Gastrocnemius medialis (tissue), 4 donors: ENCODE results near the gene SLX9. TPM values are rescaled to one million over a fixed set of nuclear protein-coding genes. Genes with fewer than 3 reads are reported as not detected.

Experiments
- ATAC-seq, 2 donors: fragments of 150-250 bp; one replicate each; pipeline ENCODE4 v1.9.1; 2016
- DNase-seq, 2 donors: peaks; one replicate each; pipeline ENCODE4 v3.0.0-alpha.2; 2019
- H3K27ac ChIP-seq, 4 donors: fragments of 200-600 bp; sonication (generic); 1 replicate in 1 of 4; 2 replicates in 3 of 4; pipeline ENCODE4 v1.5.1; 2016 to 2018; ENCODE audit warnings: mild to moderate bottlenecking in 2 of 4, moderate library complexity in 1 of 4
- H3K27me3 ChIP-seq, 3 donors: fragments of 200-600 bp; sonication (generic) in 2 of 3; 1 replicate in 1 of 3; 2 replicates in 2 of 3; pipeline versions ENCODE4 v1.5.1 to v1.6.0; 2016 to 2019; ENCODE audit warnings: mild to moderate bottlenecking in 1 of 3, moderate library complexity in 1 of 3
- H3K36me3 ChIP-seq, 2 donors: fragments of 200-600 bp; sonication (generic) in 1 of 2; one replicate each; pipeline ENCODE4 v1.5.1; 2017 to 2018
- H3K4me1 ChIP-seq, 2 donors: fragments of 200-600 bp; sonication (generic) in 1 of 2; one replicate each; pipeline ENCODE4 v1.5.1; 2016 to 2017; ENCODE audit warnings: mild to moderate bottlenecking in 2 of 2
- H3K4me3 ChIP-seq, 4 donors: fragments of 200-600 bp; sonication (generic) in 3 of 4; 1 replicate in 1 of 4; 2 replicates in 3 of 4; pipeline ENCODE4 v1.5.1; 2016 to 2019; ENCODE audit warnings: mild to moderate bottlenecking in 2 of 4
- H3K9me3 ChIP-seq, 3 donors: fragments of 200-600 bp; sonication (generic) in 2 of 3; 1 replicate in 1 of 3; 2 replicates in 2 of 3; pipeline ENCODE4 v1.5.1; 2016 to 2019
- CTCF ChIP-seq, 5 experiments: fragments of 450-650 bp in 3 of 5; fragments of 200-600 bp in 2 of 5; sonication (generic) in 2 of 5; IDR thresholded peaks in 4 of 5; conservative IDR thresholded peaks in 1 of 5; 1 replicate in 4 of 5; 2 replicates in 1 of 5; pipeline ENCODE4 v1.5.1; 2016 to 2019; ENCODE audit warnings: antibody characterized with exemption in 5 of 5, mild to moderate bottlenecking in 3 of 5, moderate library complexity in 3 of 5
- POLR2A ChIP-seq, 2 donors: fragments of 450-650 bp; IDR thresholded peaks; one replicate each; pipeline ENCODE4 v1.6.1; 2017; ENCODE audit warnings: antibody characterized with exemption in 2 of 2, mild to moderate bottlenecking in 2 of 2, moderate library complexity in 2 of 2
- in situ Hi-C, 4 donors: fragments of 200-750 bp; cut with MboI; loops; one replicate each; pipeline versions ENCODE4 v1.15.0 to v1.8.0; 2017; ENCODE audit warnings: low sequenced_read_pairs in 4 of 4
- intact Hi-C: fragments of 100-400 bp; cut with DNase I; formaldehyde crosslinking; loops from one replicate; pipeline ENCODE4 v1.15.1; 2023; ENCODE audit warnings: low total_unique reads
- total RNA-seq, 4 donors: library from RNA; depleted of rRNA; stranded (reverse); fragments of >200 nt; gene quantifications; one replicate each; pipeline versions ENCODE4 v1.1.0 to v1.2.3, GENCODE V29; 2016

SLX9 gene
- total RNA-seq, 4 donors from 2014 or later, result 23.7 to 37.6 (median 25.8) TPM

GRCh38 chr21:44947111-44947929 is 7.5 kb downstream of the SLX9 start:
- no peaks in the 10 kb centered on the region for H3K9me3 ChIP-seq
- no peak for TF ChIP-seq CTCF (IDR thresholded peaks at IDR 0.05 in 4 of 5, conservative IDR thresholded peaks at IDR 0.05 in 1 of 5)
- TF ChIP-seq POLR2A (IDR thresholded peaks at IDR 0.05), result no peak
- H3K27me3 ChIP-seq, result no peaks in the 10 kb centered on the region
- in situ Hi-C loops, result loop anchor here (5.0 to 25.0 kb wide), 4 partner anchors 100 to 340 kb away; partner anchors contain the start of gene POFUT2 (in 1 of the 4)
- peak overlapping the region in 3 of 4 donors; percentile 31 to 33 (median 31) for H3K4me3 ChIP-seq
- peaks cover 39 to 48% of the 10 kb centered on the region in 2 donors for H3K4me1 ChIP-seq
- peaks cover 0 to 18% of the 10 kb centered on the region in 2 donors for H3K36me3 ChIP-seq
- H3K27ac ChIP-seq, result peak overlapping the region; percentile 90 to 96 (median 94)
- intact Hi-C loops, result loop anchor here (1.0 kb wide), 1 partner anchor 184 kb away; no protein-coding TSS in a partner anchor
- peak; percentile 84 to 93 for DNase-seq
- peak; percentile 64 to 77 for ATAC-seq

GRCh38 chr21:44947930-44948331 is 8.1 kb downstream of the SLX9 start:
- in situ Hi-C loops (loop anchor here (5.0 to 25.0 kb wide), 4 partner anchors 99 to 339 kb away; partner anchors contain the start of gene POFUT2 (in 1 of the 4)), intact Hi-C loops (loop anchor here (1.0 kb wide), 1 partner anchor 183 kb away; no protein-coding TSS in a partner anchor)
- H3K27me3 ChIP-seq, result no peaks in the 10 kb centered on the region
- H3K9me3 ChIP-seq, result no peaks in the 10 kb centered on the region
- DNase-seq, result peak; percentile 82 to 95
- peaks cover 0 to 16% of the 10 kb centered on the region in 2 donors for H3K36me3 ChIP-seq
- peak overlapping the region in 3 of 4 donors; percentile 31 to 33 (median 31) for H3K4me3 ChIP-seq
- H3K27ac ChIP-seq, result peak overlapping the region; percentile 90 to 96 (median 94)
- peak in 1 of 5 experiments; percentile 15 for TF ChIP-seq CTCF (IDR thresholded peaks at IDR 0.05 in 4 of 5, conservative IDR thresholded peaks at IDR 0.05 in 1 of 5)
- peak; percentile 75 to 76 for TF ChIP-seq POLR2A (IDR thresholded peaks at IDR 0.05)
- peaks cover 45 to 52% of the 10 kb centered on the region in 2 donors for H3K4me1 ChIP-seq
- peak; percentile 54 to 57 for ATAC-seq

GRCh38 chr21:44948426-44949120 is 8.7 kb downstream of the SLX9 start:
- ATAC-seq, result no peak
- DNase-seq, result peak in 1 of 2 donors; percentile 36

More at GRCh38 chr21:44948426-44949120, 8.7 kb downstream of the SLX9 start:
- Histone ChIP-seq H3K36me3 (peaks cover 0 to 16% of the 10 kb centered on the region in 2 donors), H3K9me3 (no peaks in the 10 kb centered on the region), H3K27me3 (no peaks in the 10 kb centered on the region), H3K27ac (peak overlapping the region; percentile 90 to 96 (median 94)), H3K4me1 (peaks cover 51 to 56% of the 10 kb centered on the region in 2 donors), H3K4me3 (no peak overlapping the region)
- TF ChIP-seq POLR2A (IDR thresholded peaks at IDR 0.05) (no peak), CTCF (IDR thresholded peaks at IDR 0.05 in 4 of 5, conservative IDR thresholded peaks at IDR 0.05 in 1 of 5) (no peak)
- intact Hi-C loops (loop anchor here (1.0 kb wide), 1 partner anchor 189 kb away; no protein-coding TSS in a partner anchor), in situ Hi-C loops (loop anchor here (5.0 to 25.0 kb wide), 4 partner anchors 99 to 339 kb away; partner anchors contain the start of gene POFUT2 (in 1 of the 4))
